Endothelial cell (in vitro differentiated cells): ENCODE measurements around the gene SLC35F6. TPM values are rescaled to one million over a fixed set of nuclear protein-coding genes. Genes with fewer than 3 reads are reported as not detected.

ENCODE experiments used
- DNase-seq: peaks from one replicate; pipeline ENCODE4 v3.0.0; 2021; ENCODE audit warnings: low spot score
- H3K27ac Mint-ChIP-seq: one replicate; pipeline ENCODE4 v1.8.0; 2021; ENCODE audit warnings: mixed read lengths, inconsistent platforms; ENCODE audit not compliant: unreplicated experiment
- H3K27me3 Mint-ChIP-seq: one replicate; pipeline ENCODE4 v1.8.0; 2021; ENCODE audit warnings: mild to moderate bottlenecking, moderate library complexity, mixed read lengths, inconsistent platforms; ENCODE audit not compliant: unreplicated experiment
- H3K36me3 Mint-ChIP-seq: one replicate; pipeline ENCODE4 v1.8.0; 2021; ENCODE audit warnings: mild to moderate bottlenecking, low read depth, mixed read lengths, inconsistent platforms; ENCODE audit not compliant: unreplicated experiment
- H3K4me1 Mint-ChIP-seq: one replicate; pipeline ENCODE4 v1.8.0; 2021; ENCODE audit warnings: mild to moderate bottlenecking, mixed read lengths, inconsistent platforms; ENCODE audit not compliant: unreplicated experiment
- H3K4me3 Mint-ChIP-seq: one replicate; pipeline ENCODE4 v1.8.0; 2021; ENCODE audit warnings: mild to moderate bottlenecking, mixed read lengths, inconsistent platforms; ENCODE audit not compliant: unreplicated experiment
- H3K9me3 Mint-ChIP-seq: one replicate; pipeline ENCODE4 v1.8.0; 2021; ENCODE audit warnings: mixed read lengths, inconsistent platforms; ENCODE audit not compliant: unreplicated experiment
- CTCF ChIP-seq: fragments of 200-600 bp; sonication (generic); IDR thresholded peaks from one replicate; pipeline ENCODE4 v1.5.0; 2021; ENCODE audit warnings: antibody characterized with exemption; ENCODE audit not compliant: unreplicated experiment
- total RNA-seq: library from RNA; stranded (reverse); fragmentation: NEBNext Ultra II Directional; extraction: Animal tissue kit (Norgen Biotek cat#: 25700); gene quantifications from one replicate; pipeline ENCODE4 v1.2.1, GENCODE V29; 2021; ENCODE audit not compliant: unreplicated experiment

SLC35F6 gene
- total RNA-seq, 1 donor from 2014 or later = 23.8 TPM

- no peak overlapping the region for H3K4me3 Mint-ChIP-seq
- no peak overlapping the region for H3K27ac Mint-ChIP-seq
These were observed 1.6 kb downstream of the SLC35F6 start for GRCh38 chr2:26765475-26766200.

GRCh38 chr2:26767129-26767528 is 3.0 kb downstream of the SLC35F6 start:
- no peak overlapping the region for H3K4me3 Mint-ChIP-seq
- H3K4me1 Mint-ChIP-seq = peaks cover 10% of the 10 kb centered on the region
- no peak for TF ChIP-seq CTCF
- H3K9me3 Mint-ChIP-seq = no peaks in the 10 kb centered on the region
- no peaks in the 10 kb centered on the region for H3K36me3 Mint-ChIP-seq
- no peak overlapping the region for H3K27ac Mint-ChIP-seq
- DNase-seq = no peak
- no peaks in the 10 kb centered on the region for H3K27me3 Mint-ChIP-seq

More at GRCh38 chr2:26765475-26766200, 1.6 kb downstream of the SLC35F6 start:
- Mint-ChIP-seq H3K36me3 (no peaks in the 10 kb centered on the region), H3K27me3 (no peaks in the 10 kb centered on the region), H3K4me1 (peaks cover 10% of the 10 kb centered on the region), H3K9me3 (no peaks in the 10 kb centered on the region)
- DNase-seq = no peak
- TF ChIP-seq CTCF = no peak

GRCh38 chr2:26767894-26768487 is 3.9 kb downstream of the SLC35F6 start:
- peaks cover 2% of the 10 kb centered on the region for H3K27me3 Mint-ChIP-seq
- no peak overlapping the region for H3K27ac Mint-ChIP-seq
- H3K4me1 Mint-ChIP-seq = peaks cover 13% of the 10 kb centered on the region
- no peak for TF ChIP-seq CTCF
- H3K36me3 Mint-ChIP-seq = no peaks in the 10 kb centered on the region
- no peaks in the 10 kb centered on the region for H3K9me3 Mint-ChIP-seq
- no peak for DNase-seq
- H3K4me3 Mint-ChIP-seq = no peak overlapping the region

- H3K4me1 Mint-ChIP-seq = peaks cover 13% of the 10 kb centered on the region
- H3K27ac Mint-ChIP-seq = no peak overlapping the region
- DNase-seq = no peak
- no peak for TF ChIP-seq CTCF
- H3K36me3 Mint-ChIP-seq = no peaks in the 10 kb centered on the region
- H3K4me3 Mint-ChIP-seq = no peak overlapping the region
- H3K9me3 Mint-ChIP-seq = no peaks in the 10 kb centered on the region
- peaks cover 2% of the 10 kb centered on the region for H3K27me3 Mint-ChIP-seq
These were observed 4.6 kb downstream of the SLC35F6 start for GRCh38 chr2:26768759-26769088.

GRCh38 chr2:26769089-26769761 is 5.1 kb downstream of the SLC35F6 start:
- Mint-ChIP-seq H3K4me3 (no peak overlapping the region), H3K9me3 (no peaks in the 10 kb centered on the region), H3K36me3 (no peaks in the 10 kb centered on the region), H3K27ac (no peak overlapping the region), H3K4me1 (peaks cover 13% of the 10 kb centered on the region), H3K27me3 (peaks cover 2% of the 10 kb centered on the region)
- TF ChIP-seq CTCF = no peak
- DNase-seq = no peak
